Smooth muscle cell of the brain vasculature (primary cell): Measurements from ENCODE around the gene RC3H1.

Source experiments
- DNase-seq: peaks from one replicate; pipeline ENCODE4 v3.0.0-alpha.2; 2012; ENCODE audit warnings: low read depth, low spot score

RC3H1 gene

DNA sequence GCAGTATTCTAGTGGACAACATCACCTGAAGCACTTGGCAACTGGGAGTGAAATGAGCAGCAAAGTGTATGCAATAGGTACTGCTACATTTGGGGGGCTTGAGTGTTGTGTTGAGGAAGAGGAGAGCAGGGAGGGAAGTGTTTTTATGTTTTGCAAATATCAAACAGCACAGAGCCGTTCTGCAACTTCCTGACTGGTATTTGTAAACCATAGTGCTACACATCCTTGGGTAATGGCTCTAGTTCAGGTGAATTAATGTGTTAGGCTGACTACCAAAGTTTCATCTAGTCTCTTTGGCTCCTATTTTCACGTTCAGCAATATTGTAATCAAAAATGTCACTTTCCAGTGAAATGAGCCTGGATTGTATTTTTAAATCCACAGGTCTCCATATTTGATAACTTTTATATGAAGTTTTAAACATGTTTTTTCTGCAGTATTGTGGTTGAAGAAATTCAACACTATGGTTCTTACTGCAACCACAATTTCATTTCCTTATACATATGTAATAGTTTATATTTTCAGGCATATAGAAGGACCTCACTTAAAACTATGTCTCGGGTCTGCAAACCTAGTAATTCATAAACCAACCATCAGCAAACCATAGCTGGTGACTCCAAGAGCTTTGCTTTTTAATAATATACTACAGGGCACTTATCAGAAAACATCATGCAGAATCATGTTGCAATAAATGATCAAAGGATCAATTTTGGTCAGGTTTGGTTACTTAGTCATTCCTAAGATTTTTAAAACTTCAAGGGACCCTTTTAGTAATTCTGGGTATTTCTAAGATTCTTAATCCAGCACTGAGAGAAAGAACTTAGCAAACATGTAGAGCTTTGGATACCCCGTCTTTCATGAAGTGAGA is 135.2 kb downstream of the RC3H1 start:
- no peak for DNase-seq

DNA sequence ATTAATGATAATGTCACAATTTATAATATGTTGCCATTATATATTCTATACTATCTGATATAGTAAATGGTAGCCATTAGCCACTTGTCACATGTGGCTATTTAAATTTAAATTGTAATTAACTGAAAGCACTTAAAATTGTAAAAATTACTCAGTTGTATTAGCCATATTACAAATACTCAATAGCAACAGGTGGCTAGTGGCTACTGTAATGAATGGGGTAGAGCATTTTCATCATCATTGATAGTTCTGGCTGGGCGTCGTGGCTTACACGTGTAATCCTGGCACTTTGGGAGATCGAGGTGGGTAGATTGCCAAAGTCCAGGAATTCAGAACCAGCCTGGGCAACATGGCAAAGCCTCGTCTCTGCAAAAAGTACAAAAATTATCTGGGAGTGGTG is 137.5 kb downstream of the RC3H1 start:
- no peak for DNase-seq
